ENCODE data around the gene PCBD1.

Gene PCBD1

GRCh38 chr10:70879207-70879606 lies 9.2 kb downstream of the PCBD1 start:
- DNase-seq: no peak
- no peaks in the 10 kb centered on the region for H3K27me3 ChIP-seq (ENCODE audit: insufficient read depth, low read depth, severe bottlenecking)
- peaks cover 42% of the 10 kb centered on the region for H3K36me3 ChIP-seq
- H3K9me3 ChIP-seq (ENCODE audit: severe bottlenecking): no peaks in the 10 kb centered on the region
- no peak overlapping the region for H3K27ac ChIP-seq
- TF ChIP-seq, protein P1, sequence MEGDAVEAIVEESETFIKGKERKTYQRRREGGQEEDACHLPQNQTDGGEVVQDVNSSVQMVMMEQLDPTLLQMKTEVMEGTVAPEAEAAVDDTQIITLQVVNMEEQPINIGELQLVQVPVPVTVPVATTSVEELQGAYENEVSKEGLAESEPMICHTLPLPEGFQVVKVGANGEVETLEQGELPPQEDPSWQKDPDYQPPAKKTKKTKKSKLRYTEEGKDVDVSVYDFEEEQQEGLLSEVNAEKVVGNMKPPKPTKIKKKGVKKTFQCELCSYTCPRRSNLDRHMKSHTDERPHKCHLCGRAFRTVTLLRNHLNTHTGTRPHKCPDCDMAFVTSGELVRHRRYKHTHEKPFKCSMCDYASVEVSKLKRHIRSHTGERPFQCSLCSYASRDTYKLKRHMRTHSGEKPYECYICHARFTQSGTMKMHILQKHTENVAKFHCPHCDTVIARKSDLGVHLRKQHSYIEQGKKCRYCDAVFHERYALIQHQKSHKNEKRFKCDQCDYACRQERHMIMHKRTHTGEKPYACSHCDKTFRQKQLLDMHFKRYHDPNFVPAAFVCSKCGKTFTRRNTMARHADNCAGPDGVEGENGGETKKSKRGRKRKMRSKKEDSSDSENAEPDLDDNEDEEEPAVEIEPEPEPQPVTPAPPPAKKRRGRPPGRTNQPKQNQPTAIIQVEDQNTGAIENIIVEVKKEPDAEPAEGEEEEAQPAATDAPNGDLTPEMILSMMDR (IDR thresholded peaks at IDR 0.05; ENCODE audit: low read depth, low read length): no peak
- no peak overlapping the region for H3K4me3 ChIP-seq (ENCODE audit: low read depth, low read length)

DNA sequence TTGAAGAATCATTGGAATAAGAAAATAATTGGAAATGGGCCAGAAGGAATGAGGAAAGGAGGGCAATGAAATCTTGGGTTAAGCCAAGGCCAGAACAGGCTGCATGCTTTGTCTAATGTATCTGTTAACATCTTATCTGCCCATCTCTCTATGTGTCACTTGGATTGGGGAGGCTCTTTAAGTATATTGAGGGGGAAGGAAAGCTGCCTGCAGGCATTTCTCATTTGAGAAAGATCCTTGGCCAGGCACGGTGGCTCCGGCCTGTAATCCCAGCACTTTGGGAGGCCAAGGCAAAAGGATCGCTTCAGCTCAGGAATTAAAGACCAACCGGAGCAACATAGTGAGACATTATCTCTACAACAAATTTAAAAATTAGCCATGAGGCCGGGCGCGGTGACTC lies 14.3 kb downstream of the PCBD1 start:
- peak; percentile 51 for DNase-seq
- H3K36me3 ChIP-seq: peaks cover 25% of the 10 kb centered on the region
- no peak overlapping the region for H3K4me3 ChIP-seq (ENCODE audit: low read depth, low read length)
- no peaks in the 10 kb centered on the region for H3K9me3 ChIP-seq (ENCODE audit: severe bottlenecking)
- H3K27ac ChIP-seq: peak overlapping the region; percentile 71
- TF ChIP-seq, protein P1 (IDR thresholded peaks at IDR 0.05; ENCODE audit: low read depth, low read length): no peak
- H3K27me3 ChIP-seq (ENCODE audit: insufficient read depth, low read depth, severe bottlenecking): no peaks in the 10 kb centered on the region

GRCh38 chr10:70872291-70872690 lies 16.1 kb downstream of the PCBD1 start:
- H3K27me3 ChIP-seq (ENCODE audit: insufficient read depth, low read depth, severe bottlenecking): no peaks in the 10 kb centered on the region
- TF ChIP-seq, protein P1 (IDR thresholded peaks at IDR 0.05; ENCODE audit: low read depth, low read length): no peak

DNA sequence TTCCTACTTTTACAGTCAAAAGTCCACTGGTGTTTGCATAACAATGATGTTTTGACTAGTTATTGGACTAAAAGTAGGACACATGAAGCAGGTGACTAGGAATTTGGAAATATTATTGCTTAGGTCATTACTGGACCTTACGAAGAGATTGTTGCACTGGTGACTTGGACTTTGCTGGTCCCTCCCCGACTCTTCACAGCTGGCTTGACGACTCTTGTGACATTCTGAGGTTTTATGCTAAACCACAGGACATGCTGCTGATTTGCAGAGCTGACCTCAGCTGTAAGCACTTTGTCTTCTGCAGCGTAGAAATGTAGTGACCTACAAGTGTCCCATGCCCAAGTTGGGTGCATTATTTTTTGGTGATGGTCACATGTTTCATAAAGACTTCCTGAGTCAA lies 21.9 kb downstream of the PCBD1 start:
- no peaks in the 10 kb centered on the region for H3K27me3 ChIP-seq (ENCODE audit: insufficient read depth, low read depth, severe bottlenecking)
- TF ChIP-seq, protein P1 (IDR thresholded peaks at IDR 0.05; ENCODE audit: low read depth, low read length): no peak
- H3K9me3 ChIP-seq (ENCODE audit: severe bottlenecking): no peaks in the 10 kb centered on the region
- H3K27ac ChIP-seq: no peak overlapping the region
- no peak overlapping the region for H3K4me3 ChIP-seq (ENCODE audit: low read depth, low read length)
- H3K36me3 ChIP-seq: peaks cover 15% of the 10 kb centered on the region
- DNase-seq: no peak

More at GRCh38 chr10:70872291-70872690, 16.1 kb downstream of the PCBD1 start:
- Histone ChIP-seq H3K9me3 (ENCODE audit: severe bottlenecking) (no peaks in the 10 kb centered on the region), H3K27ac (peak overlapping the region; percentile 8; the same call in 1 of the 2 replicates), H3K36me3 (peaks cover 14% of the 10 kb centered on the region), H3K4me3 (ENCODE audit: low read depth, low read length) (no peak overlapping the region)
- DNase-seq: no peak

- DNase-seq: no peak
- Histone ChIP-seq H3K27ac (no peak overlapping the region), H3K9me3 (ENCODE audit: severe bottlenecking) (no peaks in the 10 kb centered on the region)
Measured at GRCh38 chr10:70864935-70865334, 23.4 kb downstream of the PCBD1 start.

More at GRCh38 chr10:70864935-70865334, 23.4 kb downstream of the PCBD1 start:
- H3K4me3 ChIP-seq (ENCODE audit: low read depth, low read length): no peak overlapping the region
- TF ChIP-seq, protein P1 (IDR thresholded peaks at IDR 0.05; ENCODE audit: low read depth, low read length): no peak
- H3K27me3 ChIP-seq (ENCODE audit: insufficient read depth, low read depth, severe bottlenecking): no peaks in the 10 kb centered on the region
- H3K36me3 ChIP-seq: peaks cover 25% of the 10 kb centered on the region

Data from WERI-Rb-1 (cell line).